HG03558 (cell line): Measurements from ENCODE around the gene OR10H5.
"Not testable (repeated sequence)": the region's sequence is repeated elsewhere in the genome, so short reads cannot be mapped to it uniquely, and the experiment has no call there.

ENCODE experiments used
- ATAC-seq: cut with Tn5 transposase; IDR thresholded peaks from one replicate; pipeline ENCODE4 v1.9.1; 2021; ENCODE audit warnings: moderate number of reproducible peaks; ENCODE audit not compliant: unreplicated experiment; ENCODE audit errors: extremely low read depth

Gene OR10H5

GRCh38 chr19:15841875-15842569 lies 54.6 kb downstream of the OR10H5 start:
- no peak for ATAC-seq

GRCh38 chr19:15843203-15843893 lies 55.9 kb downstream of the OR10H5 start:
- no peak for ATAC-seq

GRCh38 chr19:15843894-15844222 lies 56.4 kb downstream of the OR10H5 start:
- not testable (repeated sequence) for ATAC-seq

GRCh38 chr19:15846923-15847322 lies 59.5 kb downstream of the OR10H5 start:
- no peak for ATAC-seq

- ATAC-seq, result no peak
These were observed 62.9 kb downstream of the OR10H5 start for GRCh38 chr19:15850385-15850784.
